ENCODE measurements around the gene CTAGE8.
"Not testable (repeated sequence)": the region's sequence is repeated elsewhere in the genome, so short reads cannot be mapped to it uniquely, and the experiment has no call there.

The CTAGE8 gene, protein sequence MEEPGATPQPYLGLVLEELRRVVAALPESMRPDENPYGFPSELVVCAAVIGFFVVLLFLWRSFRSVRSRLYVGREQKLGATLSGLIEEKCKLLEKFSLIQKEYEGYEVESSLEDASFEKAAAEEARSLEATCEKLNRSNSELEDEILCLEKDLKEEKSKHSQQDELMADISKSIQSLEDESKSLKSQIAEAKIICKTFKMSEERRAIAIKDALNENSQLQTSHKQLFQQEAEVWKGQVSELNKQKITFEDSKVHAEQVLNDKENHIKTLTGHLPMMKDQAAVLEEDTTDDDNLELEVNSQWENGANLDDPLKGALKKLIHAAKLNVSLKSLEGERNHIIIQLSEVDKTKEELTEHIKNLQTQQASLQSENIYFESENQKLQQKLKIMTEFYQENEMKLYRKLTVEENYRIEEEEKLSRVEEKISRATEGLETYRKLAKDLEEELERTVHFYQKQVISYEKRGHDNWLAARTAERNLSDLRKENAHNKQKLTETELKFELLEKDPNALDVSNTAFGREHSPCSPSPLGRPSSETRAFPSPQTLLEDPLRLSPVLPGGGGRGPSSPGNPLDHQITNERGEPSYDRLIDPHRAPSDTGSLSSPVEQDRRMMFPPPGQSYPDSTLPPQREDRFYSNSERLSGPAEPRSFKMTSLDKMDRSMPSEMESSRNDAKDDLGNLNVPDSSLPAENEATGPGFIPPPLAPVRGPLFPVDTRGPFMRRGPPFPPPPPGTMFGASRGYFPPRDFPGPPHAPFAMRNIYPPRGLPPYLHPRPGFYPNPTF

DNA sequence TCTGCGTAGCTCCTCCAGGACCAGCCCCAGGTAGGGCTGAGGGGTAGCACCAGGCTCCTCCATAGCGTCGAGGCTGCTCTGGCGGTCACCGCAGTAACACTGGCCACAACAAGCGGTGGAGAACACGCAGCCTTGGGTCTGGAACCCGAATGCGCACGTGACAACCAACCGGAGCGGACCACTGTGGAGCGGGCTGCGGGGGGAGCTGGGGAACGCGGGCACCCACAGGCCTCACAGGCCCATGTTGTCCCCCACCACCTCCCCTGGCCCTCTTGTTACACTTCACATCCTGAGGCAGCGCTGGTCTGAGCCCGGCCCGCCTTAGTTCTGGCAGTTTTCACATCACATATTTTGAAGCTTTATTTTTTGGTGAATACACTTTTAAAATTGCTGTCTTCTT lies at the start of gene CTAGE8:
TSS of gene CTAGE8 (minus strand) at position 101 of the 400 bp plus-strand sequence. CDS start at position 63, 38 bp downstream.
- DNase-seq: not testable (repeated sequence)

DNA sequence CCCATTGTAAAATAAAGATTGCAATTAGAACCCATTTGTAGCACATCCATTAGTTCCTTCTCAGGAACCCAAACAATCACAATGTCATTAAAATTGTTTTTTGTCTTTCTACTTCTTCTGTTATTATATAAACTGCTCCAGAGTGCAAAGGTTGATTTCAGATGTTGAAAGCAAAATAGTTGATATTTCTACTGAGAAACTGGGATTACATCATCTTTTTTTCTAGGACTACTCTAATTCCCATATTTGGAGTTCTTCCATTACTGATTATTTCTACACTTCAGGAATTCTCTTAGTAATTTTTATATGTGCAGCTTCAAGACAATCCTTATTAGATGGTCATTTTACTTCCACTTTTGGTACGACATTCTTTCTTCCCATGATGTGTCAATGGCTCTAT lies 48.4 kb upstream of the CTAGE8 start:
- DNase-seq: not testable (repeated sequence)

DNA sequence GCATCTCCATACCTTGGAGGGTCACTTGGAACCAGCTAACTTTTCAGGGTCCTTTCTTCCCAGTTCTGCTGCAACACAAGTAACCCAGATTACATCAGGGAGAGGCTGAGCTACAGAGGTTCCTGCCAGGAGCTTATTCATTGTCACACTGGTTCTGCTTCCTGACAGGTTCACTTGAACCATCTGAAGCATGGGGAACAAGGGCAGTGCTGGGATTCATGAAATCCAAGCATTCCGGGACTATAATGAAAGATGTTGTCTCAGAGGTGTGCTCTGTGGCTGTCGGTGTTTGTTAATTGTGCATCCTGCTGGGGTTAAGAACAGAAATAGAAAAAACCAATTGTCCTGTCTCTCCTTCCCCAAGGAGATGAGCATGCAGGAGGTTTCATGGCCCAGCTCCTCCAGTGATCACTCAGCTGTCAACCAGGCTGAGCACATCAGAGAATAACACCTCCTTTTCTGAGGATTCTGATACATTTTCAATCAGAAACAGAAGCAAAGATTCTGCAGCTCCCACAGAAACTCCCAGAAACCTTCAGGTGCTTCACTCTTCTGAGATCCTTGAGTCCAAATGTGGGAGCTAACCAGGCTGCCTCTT lies 42.9 kb upstream of the CTAGE8 start, which contains the start of gene OR2A1:
TSS of gene OR2A1 (plus strand) at position 548 of the 598 bp plus-strand sequence. CDS start 5,706 bp downstream, outside the sequence.
- DNase-seq: not testable (repeated sequence)

DNA sequence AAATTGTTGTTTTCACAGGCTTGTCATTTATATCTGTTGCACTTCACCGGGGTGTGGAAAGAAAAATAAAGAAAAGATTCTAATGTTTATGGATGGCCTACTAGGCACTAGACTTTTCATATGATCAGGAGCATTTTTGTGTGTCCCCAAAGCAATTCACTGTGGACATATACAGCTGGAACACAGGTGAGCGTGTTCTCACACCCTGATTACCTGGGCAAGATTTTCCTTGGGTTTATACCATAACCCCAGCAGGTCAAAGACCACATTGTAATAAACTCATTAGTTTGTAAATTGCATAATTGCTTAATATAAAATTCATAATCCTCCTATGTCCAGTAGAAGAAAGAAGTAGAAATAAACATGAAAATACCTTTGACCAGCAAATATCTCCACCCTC lies 42.1 kb upstream of the CTAGE8 start:
- not testable (repeated sequence) for DNase-seq

DNA sequence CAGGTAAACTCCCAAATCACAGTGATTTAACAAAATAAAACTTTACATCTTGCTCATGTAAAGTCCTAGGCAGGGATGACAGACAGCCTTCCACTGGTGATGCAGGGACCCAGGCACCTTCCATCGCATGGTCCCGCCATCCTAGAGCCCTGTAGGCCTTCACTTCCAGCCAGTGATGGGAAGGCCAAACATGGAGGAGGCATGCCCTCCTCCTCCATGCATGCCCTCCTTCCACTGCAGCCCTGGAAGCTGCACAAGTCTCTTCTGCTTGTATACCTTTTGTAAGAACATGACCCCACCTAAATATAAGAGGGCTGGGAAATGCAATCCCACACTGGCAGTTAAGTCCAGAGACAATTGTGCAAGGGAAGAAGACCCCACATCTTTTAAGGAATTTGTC lies 40.6 kb upstream of the CTAGE8 start:
- DNase-seq: not testable (repeated sequence)

DNA sequence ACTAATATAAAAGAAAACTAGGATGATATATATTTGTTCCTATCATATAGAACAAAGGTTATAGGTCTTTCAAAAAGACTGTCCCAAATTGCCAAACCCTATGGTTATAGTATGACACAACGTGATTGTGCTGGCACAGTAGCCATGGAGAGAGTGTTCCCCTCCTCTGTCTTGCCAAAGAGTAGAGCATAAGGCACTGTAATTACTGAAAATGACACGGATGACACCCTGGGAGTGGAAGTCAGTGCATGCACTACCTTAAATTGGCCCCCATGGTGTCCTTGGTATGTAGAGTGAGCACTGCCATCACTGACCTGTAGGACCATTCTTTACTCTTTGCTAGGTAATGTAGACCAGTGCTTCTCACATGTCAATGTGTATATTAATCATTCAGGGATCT lies 36.1 kb upstream of the CTAGE8 start:
- not testable (repeated sequence) for DNase-seq

DNA sequence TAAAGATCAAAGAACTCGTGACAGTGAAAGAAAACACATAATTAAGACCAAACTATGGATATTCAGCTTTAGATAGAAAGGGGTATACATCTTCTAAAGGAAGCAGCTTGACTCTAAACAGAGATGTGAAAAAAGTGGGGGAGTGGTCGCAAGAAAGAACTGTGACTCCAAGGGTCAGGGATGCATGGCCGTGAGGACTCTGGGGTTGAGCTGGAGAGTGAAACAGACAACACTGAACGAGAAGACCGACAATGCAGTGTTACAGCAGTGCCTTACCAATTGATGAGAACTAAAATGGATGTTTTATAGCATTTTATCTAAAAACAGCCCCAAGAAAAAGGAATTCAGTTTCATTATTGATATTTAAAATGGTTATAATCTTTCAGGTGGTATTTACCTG lies 34.5 kb upstream of the CTAGE8 start:
- not testable (repeated sequence) for DNase-seq

DNA sequence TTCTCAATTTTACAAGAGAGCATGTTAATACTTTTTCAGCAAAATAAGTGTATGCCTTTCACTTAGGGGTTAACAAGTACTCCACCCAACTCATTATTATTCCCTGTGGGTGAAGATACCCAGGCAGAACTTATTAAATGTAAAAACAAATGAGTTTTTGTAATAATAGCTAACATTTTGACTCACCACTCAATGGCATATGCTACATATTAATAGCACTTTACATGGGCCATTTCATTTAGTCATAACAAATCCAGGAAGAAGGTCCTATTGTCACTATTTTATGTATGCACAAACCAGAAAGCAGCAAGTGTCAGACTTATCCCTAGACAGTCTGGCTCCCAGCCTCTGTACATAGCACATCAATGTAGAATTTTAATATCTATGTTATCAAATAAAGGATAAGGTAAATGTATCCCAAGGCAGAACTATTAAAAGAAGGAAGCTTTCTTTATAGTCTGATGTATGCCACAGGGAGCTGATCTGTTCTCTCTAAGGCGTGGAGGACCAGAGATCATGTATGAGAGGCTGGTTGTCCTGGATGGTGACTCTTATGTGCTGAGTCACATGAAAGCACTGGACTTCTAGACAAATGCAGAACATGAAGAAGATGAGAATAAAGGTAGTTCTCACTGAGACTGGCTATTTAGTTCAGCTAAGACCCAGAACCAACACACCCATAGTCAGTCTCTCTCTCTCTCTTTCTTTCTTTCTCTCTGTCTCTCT lies 33.7 kb upstream of the CTAGE8 start:
- DNase-seq: not testable (repeated sequence)

DNA sequence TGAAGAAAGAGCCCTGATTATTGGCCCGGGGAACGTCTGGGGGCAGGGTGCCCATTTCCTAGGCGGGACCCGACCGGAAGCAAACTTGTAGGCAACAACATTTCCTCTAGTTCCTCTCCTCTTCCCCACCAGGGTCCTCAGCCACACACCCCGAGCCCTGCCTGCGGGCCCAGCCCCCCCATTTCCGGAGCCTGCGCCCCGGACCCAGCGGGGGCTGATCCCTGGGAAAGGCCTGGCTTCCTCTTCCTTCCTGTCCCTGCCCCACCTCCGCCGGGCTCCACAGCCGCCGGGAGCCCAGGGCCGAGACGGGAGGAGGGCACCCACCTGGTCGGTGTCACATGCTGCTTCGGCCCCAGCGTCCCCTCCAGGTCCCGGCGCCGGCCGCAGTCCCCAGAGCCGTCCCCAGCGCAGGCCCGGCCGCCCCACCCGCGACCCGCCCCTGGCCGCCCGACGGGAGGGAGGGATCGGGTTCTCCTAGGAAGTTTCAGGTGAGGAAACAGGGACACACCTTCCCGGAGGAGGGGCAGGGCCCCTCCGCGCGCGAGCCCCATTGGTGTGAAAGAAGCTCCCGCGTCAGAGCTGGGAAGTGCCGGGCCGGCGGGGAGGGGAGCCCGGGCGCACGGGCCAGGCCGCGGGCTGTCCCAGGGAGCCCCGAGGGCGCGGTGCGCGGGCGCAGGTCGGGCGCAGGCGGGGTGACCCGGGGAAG lies 24.9 kb upstream of the CTAGE8 start:
- DNase-seq: not testable (repeated sequence)

DNA sequence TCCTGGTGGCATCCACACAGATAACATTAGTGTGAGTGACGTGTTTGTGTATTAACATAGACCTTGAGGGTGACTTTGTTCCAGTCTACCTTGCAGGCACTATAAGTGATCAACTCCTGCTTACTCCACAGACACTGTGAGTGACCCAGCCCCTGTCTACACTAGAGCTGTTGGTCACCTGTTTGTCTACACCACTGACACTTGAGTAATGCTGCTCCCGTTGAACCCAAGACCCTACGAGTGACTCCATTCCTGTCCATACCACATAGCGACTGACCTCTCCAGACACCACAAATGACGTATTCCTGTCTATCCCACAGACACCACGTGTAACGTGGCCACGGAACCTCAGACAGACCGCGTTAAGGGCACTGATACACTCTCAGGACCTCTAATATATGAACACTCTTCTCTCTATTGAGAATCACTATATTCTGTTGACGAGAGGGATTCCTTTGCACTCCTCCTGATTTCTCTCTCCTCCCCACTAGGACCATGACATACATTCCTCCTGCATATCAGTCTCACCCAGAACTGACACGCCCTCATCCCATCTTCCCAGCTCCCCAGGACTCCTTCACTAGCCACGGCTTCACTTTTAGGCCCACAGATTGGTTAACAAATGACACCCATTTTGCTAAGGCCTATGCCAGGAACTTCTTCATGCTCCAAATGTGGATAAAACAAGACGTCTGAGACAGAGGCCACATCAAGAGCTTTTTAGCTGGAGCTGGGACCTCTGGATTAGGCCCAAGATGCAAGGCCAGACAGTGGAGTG lies 23.5 kb upstream of the CTAGE8 start:
- not testable (repeated sequence) for DNase-seq

DNA sequence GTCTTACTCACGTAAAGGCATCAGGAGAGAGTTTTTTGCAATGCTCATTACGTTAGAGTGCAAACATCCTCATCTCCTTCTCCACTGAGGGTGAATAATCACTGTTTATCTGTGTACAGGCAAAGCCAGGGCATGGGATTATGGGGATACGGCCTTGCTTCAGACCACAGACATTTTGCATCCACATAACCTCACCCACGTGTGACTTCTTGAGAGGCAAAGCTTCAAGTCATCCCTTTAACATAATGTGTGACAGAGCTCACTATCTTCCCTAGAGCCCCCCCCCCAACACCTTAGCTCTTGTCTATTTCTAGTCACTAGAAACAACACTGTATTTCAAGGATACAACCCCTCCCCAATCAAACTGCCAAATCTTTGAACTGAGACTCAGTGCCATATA lies 22.5 kb upstream of the CTAGE8 start:
- DNase-seq: not testable (repeated sequence)

DNA sequence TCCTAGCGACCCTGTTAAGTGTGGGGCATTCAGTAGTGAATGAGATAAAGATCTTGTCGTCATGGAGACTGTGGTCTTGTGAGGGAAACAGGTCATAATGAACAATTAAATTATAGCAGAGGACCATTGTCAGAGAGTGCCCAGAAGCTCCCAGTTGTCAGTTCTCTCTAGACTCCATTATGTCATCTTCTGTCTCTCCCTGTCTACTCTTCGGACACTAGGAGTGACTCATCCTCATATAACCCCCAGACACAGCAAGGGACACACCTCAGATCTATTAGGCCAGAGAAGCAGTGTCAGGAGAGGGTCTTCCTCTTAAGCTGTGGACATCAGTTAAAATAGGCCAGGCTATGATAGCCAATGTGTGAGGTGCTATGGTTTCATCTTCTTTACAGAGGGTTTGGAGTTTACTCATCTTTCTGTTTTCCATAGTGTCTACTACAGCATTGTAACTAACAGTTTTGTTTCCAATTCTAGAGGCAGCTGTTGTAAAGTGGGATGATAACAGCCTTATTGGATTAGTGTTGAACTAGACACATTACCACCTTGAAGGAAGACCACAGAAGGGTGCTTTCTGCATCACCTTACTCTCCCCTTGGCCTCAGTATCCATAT lies 18.2 kb upstream of the CTAGE8 start:
- not testable (repeated sequence) for DNase-seq

DNA sequence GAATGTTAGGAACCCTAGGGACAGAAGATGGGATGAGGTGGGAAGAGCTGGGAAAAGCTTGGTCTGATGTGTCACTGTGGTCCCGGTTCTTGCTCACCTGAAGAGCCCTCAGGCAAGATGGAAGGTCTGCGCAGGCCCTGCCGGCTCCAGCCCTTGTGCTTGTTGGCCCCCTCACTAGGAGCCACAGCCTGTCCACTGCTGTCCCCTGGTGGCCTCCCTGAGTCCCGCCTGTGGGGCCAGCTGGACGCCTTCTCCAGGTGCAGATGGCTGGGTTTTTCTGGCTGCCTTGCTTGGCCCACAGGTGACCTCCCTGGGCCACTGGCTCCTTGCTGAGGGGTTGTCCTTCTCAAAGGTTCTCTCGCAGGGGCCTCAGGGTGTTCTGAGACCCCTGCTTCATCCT lies 14.6 kb upstream of the CTAGE8 start:
- DNase-seq: not testable (repeated sequence)

DNA sequence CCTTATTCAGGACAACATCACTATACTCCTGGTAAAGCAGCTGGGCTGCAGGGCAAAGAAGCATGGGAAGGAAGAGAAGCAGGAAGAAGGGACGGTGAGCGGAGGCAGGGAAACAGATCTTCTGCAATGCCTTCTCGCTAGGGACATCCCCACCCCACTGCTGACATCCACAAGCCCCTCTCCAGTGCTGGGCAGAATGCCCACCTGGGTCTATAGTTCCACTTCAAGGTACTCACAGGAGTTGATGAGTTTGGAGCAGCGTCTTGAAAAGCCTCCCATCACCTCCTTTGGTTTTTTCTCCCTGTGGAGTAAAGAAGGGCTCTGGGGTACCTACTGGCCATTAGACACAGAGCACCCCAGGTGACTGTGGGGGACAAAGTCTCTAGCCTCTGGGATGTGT lies 13.4 kb upstream of the CTAGE8 start:
- DNase-seq: not testable (repeated sequence)

DNA sequence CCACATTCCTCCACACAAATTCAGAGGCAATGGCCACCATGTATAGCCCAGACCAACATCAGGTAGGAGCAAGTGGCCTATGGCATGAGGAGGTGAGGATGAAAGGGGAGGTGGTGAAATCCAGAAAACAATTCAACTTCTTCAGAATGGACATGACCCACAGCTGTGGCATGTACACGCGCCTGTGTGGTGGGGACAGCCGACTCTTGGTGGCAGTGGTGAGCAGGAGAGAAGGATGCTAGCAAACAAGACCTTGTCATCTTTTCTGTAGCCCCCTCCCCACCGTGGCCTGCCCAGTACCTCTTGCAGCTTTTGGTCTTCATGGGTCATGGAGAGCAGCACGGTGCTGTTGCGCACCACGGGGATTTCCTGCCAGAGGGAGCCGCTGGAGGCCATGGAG lies 12.9 kb upstream of the CTAGE8 start:
- not testable (repeated sequence) for DNase-seq

DNA sequence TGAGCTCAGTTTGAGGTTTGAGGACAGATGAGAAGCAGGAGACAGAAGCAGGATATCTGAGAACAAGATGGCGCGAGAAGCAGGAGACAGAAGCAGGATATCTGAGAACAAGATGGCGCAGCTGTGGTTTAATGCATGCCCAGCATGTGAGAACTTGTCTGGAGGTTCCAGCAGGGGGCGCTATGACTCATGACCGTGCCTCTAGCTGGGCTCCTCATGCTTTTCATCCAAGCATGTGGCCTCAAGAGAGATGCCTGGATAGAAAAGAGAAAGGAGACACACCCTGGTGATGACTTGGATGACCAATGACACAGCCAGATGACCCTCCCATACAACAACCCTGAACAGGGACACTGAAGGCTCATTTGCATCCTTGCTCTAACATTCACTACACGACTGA lies 10.9 kb upstream of the CTAGE8 start:
- DNase-seq: not testable (repeated sequence)

DNA sequence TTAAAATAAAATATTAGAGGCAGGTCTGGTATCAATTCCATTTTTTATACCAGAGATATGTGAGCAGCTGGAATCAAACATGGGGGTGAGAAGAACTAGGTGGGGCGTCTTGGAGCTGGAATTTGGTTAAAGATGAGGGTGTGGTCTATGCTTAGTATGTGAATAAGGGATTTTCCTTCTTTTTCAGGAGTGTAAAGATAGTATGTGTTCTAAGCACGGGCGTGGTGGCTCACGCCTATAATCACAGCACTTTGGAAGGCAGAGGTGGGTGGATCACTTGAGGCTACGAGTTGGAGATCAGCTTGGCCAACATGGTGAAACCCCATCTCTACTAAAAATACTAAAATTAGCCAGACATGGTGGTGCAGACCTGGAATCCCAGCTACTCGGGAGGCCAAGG lies 6.2 kb upstream of the CTAGE8 start:
- not testable (repeated sequence) for DNase-seq

DNA sequence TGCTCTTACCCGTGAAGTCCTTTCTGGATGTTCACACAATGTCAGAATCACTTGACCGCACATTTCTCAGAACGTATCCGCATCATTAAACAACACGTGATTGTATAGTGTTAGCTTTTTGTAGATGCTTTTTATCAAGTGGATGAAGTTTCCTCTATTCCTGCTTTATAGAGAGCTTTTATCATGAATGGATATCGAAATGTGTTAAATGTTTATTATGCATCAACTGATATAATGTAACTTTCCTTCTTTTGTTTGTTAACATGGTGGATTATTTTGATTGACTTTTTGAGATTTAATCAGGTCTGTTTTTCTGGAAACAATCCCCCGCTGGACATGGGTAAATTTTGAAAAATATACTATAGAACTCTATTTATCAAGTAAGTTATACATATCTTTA lies 4.4 kb downstream of the CTAGE8 start, which contains the start of gene OR2A7:
TSS of gene OR2A7 (minus strand) at position 101 of the 400 bp plus-strand sequence. CDS start 5,164 bp downstream, outside the sequence.
- not testable (repeated sequence) for DNase-seq

DNA sequence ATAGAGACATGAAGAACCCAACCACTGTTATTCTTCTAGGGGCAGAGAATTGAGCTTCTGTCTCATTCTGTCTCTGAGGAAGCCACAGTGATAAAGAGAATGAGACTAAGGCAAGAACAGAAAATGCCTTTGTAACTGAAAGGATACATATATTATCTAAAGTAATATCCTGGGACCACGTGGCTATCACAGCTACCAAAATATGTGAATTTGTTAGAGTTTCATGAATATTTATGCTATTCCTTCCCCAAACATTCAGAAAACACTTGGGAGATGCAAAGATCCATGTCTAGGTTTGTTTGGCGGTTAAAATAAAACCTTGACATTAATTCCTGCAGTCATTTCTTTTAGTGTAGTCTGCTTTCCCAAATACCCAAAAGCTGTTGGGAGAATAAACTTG lies 7.0 kb downstream of the CTAGE8 start:
- not testable (repeated sequence) for DNase-seq

DNA sequence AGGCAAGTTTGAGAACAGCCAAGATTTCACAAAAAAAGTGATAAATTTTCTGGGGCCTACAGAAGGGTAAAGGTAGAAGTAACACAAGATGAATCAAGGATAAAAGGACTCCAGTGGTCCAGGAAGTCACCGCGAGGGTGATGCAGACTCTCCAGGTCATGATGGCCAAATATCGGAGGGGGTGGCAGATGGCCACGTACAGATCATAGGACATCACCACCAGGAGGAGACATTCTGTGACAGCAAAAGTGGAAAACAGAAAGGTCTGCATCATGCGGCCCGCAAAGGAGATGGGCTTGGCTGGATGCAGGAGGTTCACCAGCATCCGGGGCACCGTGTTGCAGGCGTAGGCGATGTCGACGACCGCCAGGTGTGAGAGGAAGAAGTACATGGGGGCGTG lies 10.0 kb downstream of the CTAGE8 start:
- DNase-seq: not testable (repeated sequence)

Data from activated T-cell treated with anti-CD3 and anti-CD28 coated beads for 4 hours (primary cell).